Activated CD4-positive, alpha-beta T cell treated with anti-CD3 and anti-CD28 coated beads for 36 hours (primary cell): ENCODE data around the gene NSFL1C. TPM values are rescaled to one million over a fixed set of nuclear protein-coding genes. Genes with fewer than 3 reads are reported as not detected.

Experiments used
- ATAC-seq: fragments of 200-7000 bp; cut with Tn5 transposase; one replicate; pipeline ENCODE4 v1.10.0; 2021; ENCODE audit warnings: mild to moderate bottlenecking, moderate library complexity
- CTCF ChIA-PET: fragments of 350-600 bp; sonication (Branson Sonifier 250); formaldehyde crosslinking; loops from one replicate; lab custom pipeline; 2021; ENCODE audit warnings: antibody characterized with exemption; lab: Charles Lee
- POLR2A ChIA-PET: fragments of 350-600 bp; sonication (Branson Sonifier 250); formaldehyde crosslinking; loops from one replicate; lab custom pipeline; 2021; ENCODE audit warnings: antibody characterized with exemption, inconsistent platforms; lab: Charles Lee
- DNase-seq: peaks from one replicate; pipeline ENCODE4 v3.0.0-alpha.2; 2020
- H3K27ac Mint-ChIP-seq: one replicate; pipeline ENCODE4 v1.8.0; 2021; ENCODE audit warnings: mixed read lengths
- H3K27me3 Mint-ChIP-seq: one replicate; pipeline ENCODE4 v1.8.0; 2021; ENCODE audit warnings: mixed read lengths
- H3K36me3 Mint-ChIP-seq: one replicate; pipeline ENCODE4 v1.8.0; 2021; ENCODE audit warnings: low read depth, mixed read lengths
- H3K4me1 Mint-ChIP-seq: one replicate; pipeline ENCODE4 v1.8.0; 2021; ENCODE audit warnings: mixed read lengths
- H3K4me3 Mint-ChIP-seq: one replicate; pipeline ENCODE4 v1.8.0; 2021; ENCODE audit warnings: mild to moderate bottlenecking, moderate library complexity, mixed read lengths
- H3K9me3 Mint-ChIP-seq: one replicate; pipeline ENCODE4 v1.8.0; 2021; ENCODE audit warnings: low read depth, mixed read lengths
- intact Hi-C, 2 experiments: fragments of 100-400 bp; cut with DNase I in 1 of 2; cut with micrococcal nuclease in 1 of 2; formaldehyde crosslinking; loops; one replicate each; pipeline versions ENCODE4 v1.14.2 to v1.15.1; 2022 to 2024; cut with DNase I, micrococcal nuclease
- total RNA-seq, 2 experiments: library from RNA; stranded (reverse); gene quantifications; one replicate each; pipeline ENCODE4 v1.2.3, GENCODE V29; 2021

The NSFL1C gene
- total RNA-seq, 2 experiments from 2014 or later = 71.3 to 78.1 TPM

- no peak for ATAC-seq
- H3K27me3 Mint-ChIP-seq = no peaks in the 10 kb centered on the region
- no peak for DNase-seq
- no peaks in the 10 kb centered on the region for H3K36me3 Mint-ChIP-seq
- peaks cover 7% of the 10 kb centered on the region for H3K4me1 Mint-ChIP-seq
- intact Hi-C loops = no loop called here
- no peak overlapping the region for H3K4me3 Mint-ChIP-seq
- H3K27ac Mint-ChIP-seq = no peak overlapping the region
- H3K9me3 Mint-ChIP-seq = peaks cover 9% of the 10 kb centered on the region
- CTCF ChIA-PET = interaction anchor here (0.6 to 2.2 kb wide), 3 partner anchors 12 to 241 kb away, joined by 3 to 13 read pairs (median 3); no protein-coding TSS in a partner anchor
- POLR2A ChIA-PET = no interaction called here
These were observed 42.3 kb downstream of the NSFL1C start for GRCh38 chr20:1424336-1424735.

GRCh38 chr20:1423625-1424106, 43.0 kb downstream of the NSFL1C start:
- CTCF ChIA-PET = interaction anchor here (0.6 to 2.2 kb wide), 3 partner anchors 13 to 242 kb away, joined by 3 to 13 read pairs (median 3); no protein-coding TSS in a partner anchor
- no peak overlapping the region for H3K4me3 Mint-ChIP-seq

GRCh38 chr20:1423206-1423605, 43.4 kb downstream of the NSFL1C start:
- Mint-ChIP-seq H3K4me1 (peaks cover 7% of the 10 kb centered on the region), H3K4me3 (no peak overlapping the region)
- POLR2A ChIA-PET = no interaction called here

More at GRCh38 chr20:1423625-1424106, 43.0 kb downstream of the NSFL1C start:
- H3K9me3 Mint-ChIP-seq = peaks cover 12% of the 10 kb centered on the region
- no peaks in the 10 kb centered on the region for H3K36me3 Mint-ChIP-seq
- peak; percentile 46 for DNase-seq
- no peak overlapping the region for H3K27ac Mint-ChIP-seq
- intact Hi-C loops = no loop called here
- H3K4me1 Mint-ChIP-seq = peaks cover 7% of the 10 kb centered on the region
- POLR2A ChIA-PET = no interaction called here
- no peaks in the 10 kb centered on the region for H3K27me3 Mint-ChIP-seq
- peak; percentile 58 for ATAC-seq

GRCh38 chr20:1422753-1423152, 43.9 kb downstream of the NSFL1C start:
- H3K36me3 Mint-ChIP-seq = no peaks in the 10 kb centered on the region
- H3K9me3 Mint-ChIP-seq = peaks cover 12% of the 10 kb centered on the region
- H3K27me3 Mint-ChIP-seq = no peaks in the 10 kb centered on the region
- no peak overlapping the region for H3K27ac Mint-ChIP-seq
- H3K4me3 Mint-ChIP-seq = no peak overlapping the region
- intact Hi-C loops = no loop called here
- POLR2A ChIA-PET = interaction anchor here (0.6 kb wide), 1 partner anchor 39 kb away, joined by 3 read pairs; no protein-coding TSS in a partner anchor
- DNase-seq (no peak), ATAC-seq (no peak)
- CTCF ChIA-PET = interaction anchor here (1.2 to 2.2 kb wide), 2 partner anchors 13 to 15 kb away, joined by 3 to 13 read pairs; no protein-coding TSS in a partner anchor
- H3K4me1 Mint-ChIP-seq = peaks cover 7% of the 10 kb centered on the region

More at GRCh38 chr20:1423206-1423605, 43.4 kb downstream of the NSFL1C start:
- peaks cover 12% of the 10 kb centered on the region for H3K9me3 Mint-ChIP-seq
- no peaks in the 10 kb centered on the region for H3K27me3 Mint-ChIP-seq
- H3K36me3 Mint-ChIP-seq = no peaks in the 10 kb centered on the region
- ATAC-seq (no peak), DNase-seq (no peak)
- CTCF ChIA-PET = interaction anchor here (1.0 to 2.2 kb wide), 3 partner anchors 13 to 80 kb away, joined by 3 to 13 read pairs (median 3); no protein-coding TSS in a partner anchor
- intact Hi-C loops = no loop called here
- H3K27ac Mint-ChIP-seq = no peak overlapping the region

GRCh38 chr20:1420066-1420465, 46.6 kb downstream of the NSFL1C start:
- no peak overlapping the region for H3K27ac Mint-ChIP-seq
- no peak overlapping the region for H3K4me3 Mint-ChIP-seq
- H3K27me3 Mint-ChIP-seq = no peaks in the 10 kb centered on the region
- no peaks in the 10 kb centered on the region for H3K36me3 Mint-ChIP-seq
- ChIA-PET POLR2A (no interaction called here), CTCF (interaction anchor here (0.9 to 1.0 kb wide), 2 partner anchors 84 to 100 kb away, joined by 3 read pairs; no protein-coding TSS in a partner anchor)
- no peak for ATAC-seq
- H3K4me1 Mint-ChIP-seq = peaks cover 2% of the 10 kb centered on the region
- peaks cover 12% of the 10 kb centered on the region for H3K9me3 Mint-ChIP-seq
- no peak for DNase-seq
- intact Hi-C loops = no loop called here

- Mint-ChIP-seq H3K27ac (no peak overlapping the region), H3K4me1 (peaks cover 2% of the 10 kb centered on the region), H3K4me3 (no peak overlapping the region), H3K9me3 (peaks cover 12% of the 10 kb centered on the region), H3K27me3 (peaks cover 3% of the 10 kb centered on the region), H3K36me3 (no peaks in the 10 kb centered on the region)
- CTCF ChIA-PET = no interaction called here
- ATAC-seq (no peak), DNase-seq (no peak)
- POLR2A ChIA-PET = no interaction called here
- intact Hi-C loops = no loop called here
These were observed 48.3 kb downstream of the NSFL1C start for GRCh38 chr20:1418350-1418749.

- H3K4me1 Mint-ChIP-seq = peaks cover 2% of the 10 kb centered on the region
- ChIA-PET POLR2A (no interaction called here), CTCF (no interaction called here)
- DNase-seq = no peak
- peaks cover 12% of the 10 kb centered on the region for H3K9me3 Mint-ChIP-seq
- H3K4me3 Mint-ChIP-seq = no peak overlapping the region
- H3K27ac Mint-ChIP-seq = no peak overlapping the region
- intact Hi-C loops = no loop called here
- H3K36me3 Mint-ChIP-seq = no peaks in the 10 kb centered on the region
- H3K27me3 Mint-ChIP-seq = peaks cover 3% of the 10 kb centered on the region
- ATAC-seq = no peak
These were observed 48.9 kb downstream of the NSFL1C start for GRCh38 chr20:1417790-1418189.

GRCh38 chr20:1417273-1417672, 49.4 kb downstream of the NSFL1C start:
- intact Hi-C loops = no loop called here
- no peak for DNase-seq
- H3K27me3 Mint-ChIP-seq = peaks cover 3% of the 10 kb centered on the region
- H3K27ac Mint-ChIP-seq = no peak overlapping the region
- H3K36me3 Mint-ChIP-seq = no peaks in the 10 kb centered on the region
- H3K9me3 Mint-ChIP-seq = peaks cover 12% of the 10 kb centered on the region
- H3K4me1 Mint-ChIP-seq = no peaks in the 10 kb centered on the region
- H3K4me3 Mint-ChIP-seq = no peak overlapping the region
- ChIA-PET POLR2A (no interaction called here), CTCF (no interaction called here)
- ATAC-seq = peak; percentile 36

- POLR2A ChIA-PET = no interaction called here
- Mint-ChIP-seq H3K9me3 (peaks cover 10% of the 10 kb centered on the region), H3K27me3 (peaks cover 5% of the 10 kb centered on the region), H3K4me1 (no peaks in the 10 kb centered on the region), H3K36me3 (no peaks in the 10 kb centered on the region), H3K4me3 (no peak overlapping the region), H3K27ac (no peak overlapping the region)
- ATAC-seq (peak; percentile 71), DNase-seq (no peak)
- intact Hi-C loops = no loop called here
- CTCF ChIA-PET = no interaction called here
These were observed 50.8 kb downstream of the NSFL1C start for GRCh38 chr20:1415667-1416468.

- ATAC-seq (no peak), DNase-seq (no peak)
- POLR2A ChIA-PET = no interaction called here
- CTCF ChIA-PET = no interaction called here
- intact Hi-C loops = no loop called here
- Mint-ChIP-seq H3K27ac (no peak overlapping the region), H3K4me3 (no peak overlapping the region), H3K27me3 (peaks cover 7% of the 10 kb centered on the region), H3K4me1 (no peaks in the 10 kb centered on the region), H3K36me3 (no peaks in the 10 kb centered on the region), H3K9me3 (peaks cover 3% of the 10 kb centered on the region)
These were observed 51.7 kb downstream of the NSFL1C start for GRCh38 chr20:1414982-1415381.

- H3K4me3 Mint-ChIP-seq = no peak overlapping the region
- no peak for ATAC-seq
- ChIA-PET CTCF (interaction anchor here (1.6 kb wide), 1 partner anchor 30 kb away, joined by 5 read pairs; no protein-coding TSS in a partner anchor), POLR2A (no interaction called here)
- no peak for DNase-seq
- peaks cover 3% of the 10 kb centered on the region for H3K9me3 Mint-ChIP-seq
- H3K4me1 Mint-ChIP-seq = peaks cover 8% of the 10 kb centered on the region
- H3K36me3 Mint-ChIP-seq = peaks cover 3% of the 10 kb centered on the region
- peaks cover 1% of the 10 kb centered on the region for H3K27me3 Mint-ChIP-seq
- no peak overlapping the region for H3K27ac Mint-ChIP-seq
- intact Hi-C loops = no loop called here
These were observed 60.8 kb downstream of the NSFL1C start for GRCh38 chr20:1405801-1406200.
